NCI-H187 (cell line): ENCODE measurements around the gene ACTR5.

Source experiments
- DNase-seq, 2 experiments: peaks; one replicate each; lab custom pipeline; 2025; lab: John Stamatoyannopoulos, UW

The ACTR5 gene

DNA sequence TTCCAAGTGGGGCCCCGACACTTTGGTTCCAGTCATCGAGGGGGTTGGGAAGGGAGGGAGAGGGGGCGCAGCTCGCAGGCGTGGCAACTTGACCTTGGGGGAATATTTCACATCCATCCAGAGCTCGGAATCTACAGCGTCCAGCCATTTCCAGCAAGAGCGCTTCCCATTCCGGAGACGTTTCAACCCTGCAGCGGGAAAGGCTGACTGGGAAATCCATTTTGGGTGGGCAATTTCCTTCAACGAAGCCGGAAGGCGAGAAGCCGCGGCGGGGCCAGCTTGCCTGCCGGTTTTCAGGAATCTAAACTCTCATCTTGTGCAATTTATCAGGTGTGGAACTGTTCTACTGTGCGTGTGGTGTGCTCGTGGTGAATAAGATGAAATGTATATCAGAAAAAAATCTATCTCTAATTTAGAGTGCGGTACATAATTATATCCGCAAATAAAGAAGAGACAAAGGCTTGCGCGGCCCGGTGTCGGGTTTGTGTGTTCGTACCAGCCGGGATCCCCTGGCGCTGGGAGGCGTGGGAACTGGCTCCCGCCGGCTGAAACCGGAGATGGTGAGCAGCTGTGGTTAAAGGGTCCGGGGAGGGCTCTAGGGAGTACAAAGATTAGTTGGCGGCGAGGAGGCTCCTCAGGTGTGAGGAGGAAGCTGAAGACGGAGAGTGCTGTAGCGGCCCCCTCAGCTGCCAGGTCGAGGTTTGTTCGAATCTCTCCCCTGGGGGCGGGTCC, 19.2 kb upstream of the ACTR5 start:
- DNase-seq: peak; percentile 49 to 67

DNA sequence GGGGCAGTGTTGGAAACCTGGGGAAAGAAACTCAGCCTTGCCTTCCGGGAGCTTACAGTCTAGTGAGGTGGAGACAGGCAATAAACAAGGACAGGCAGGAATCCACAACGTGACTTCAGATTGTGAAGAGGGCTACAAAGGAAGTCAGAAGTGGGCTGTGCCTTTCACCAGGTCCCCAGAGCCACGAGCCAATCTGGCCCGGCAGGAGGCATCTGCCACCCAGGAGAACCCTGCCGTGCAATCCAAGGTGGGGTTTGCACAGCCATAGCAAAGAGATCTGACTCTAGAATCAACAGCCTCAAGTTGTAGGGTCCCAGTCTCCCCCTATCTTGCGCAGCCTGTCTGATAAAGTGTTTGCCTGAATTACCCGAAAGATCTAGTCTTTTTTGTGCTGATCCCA, 18.5 kb upstream of the ACTR5 start:
- DNase-seq: no peak

DNA sequence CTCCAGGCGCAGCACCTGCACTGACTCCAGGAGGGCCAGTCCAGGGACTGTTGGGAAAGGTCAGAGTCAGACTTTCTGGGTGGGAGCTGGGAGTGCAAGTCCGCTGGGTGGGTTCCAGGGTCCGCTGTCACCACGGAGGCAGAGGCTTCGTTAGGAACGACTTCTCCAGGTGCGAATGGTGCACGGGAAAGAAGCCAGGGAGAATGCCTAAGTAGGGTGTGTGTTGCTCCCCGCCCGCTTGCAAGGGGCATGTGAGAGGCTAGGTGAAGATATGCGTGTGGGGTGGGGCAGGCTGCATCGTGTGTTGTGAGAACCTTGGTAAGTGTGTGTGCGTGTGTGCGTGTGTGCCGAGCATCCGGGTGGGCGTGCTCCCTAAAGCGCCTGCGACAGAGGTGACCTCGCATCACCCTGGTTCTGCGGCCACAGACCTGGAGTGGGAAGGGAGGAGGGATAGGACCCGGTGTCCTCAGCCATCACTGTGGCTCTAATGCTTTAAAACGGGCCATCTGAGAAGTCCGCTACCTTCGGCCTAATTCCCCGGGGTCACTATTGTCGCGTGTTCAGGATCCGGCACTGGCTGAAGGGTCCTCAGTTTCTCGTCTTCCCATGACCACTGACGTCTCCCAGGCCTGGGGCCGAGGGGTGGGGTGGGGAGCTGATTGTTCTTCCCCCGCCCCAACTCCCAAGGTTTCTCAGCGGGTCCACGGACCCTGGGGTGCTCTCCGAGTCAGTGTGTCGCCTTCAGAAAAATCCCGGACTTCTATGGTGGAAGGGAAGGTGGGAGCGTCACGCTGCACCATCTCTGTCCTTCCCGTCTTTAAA, 17.9 kb upstream of the ACTR5 start:
- no peak for DNase-seq

DNA sequence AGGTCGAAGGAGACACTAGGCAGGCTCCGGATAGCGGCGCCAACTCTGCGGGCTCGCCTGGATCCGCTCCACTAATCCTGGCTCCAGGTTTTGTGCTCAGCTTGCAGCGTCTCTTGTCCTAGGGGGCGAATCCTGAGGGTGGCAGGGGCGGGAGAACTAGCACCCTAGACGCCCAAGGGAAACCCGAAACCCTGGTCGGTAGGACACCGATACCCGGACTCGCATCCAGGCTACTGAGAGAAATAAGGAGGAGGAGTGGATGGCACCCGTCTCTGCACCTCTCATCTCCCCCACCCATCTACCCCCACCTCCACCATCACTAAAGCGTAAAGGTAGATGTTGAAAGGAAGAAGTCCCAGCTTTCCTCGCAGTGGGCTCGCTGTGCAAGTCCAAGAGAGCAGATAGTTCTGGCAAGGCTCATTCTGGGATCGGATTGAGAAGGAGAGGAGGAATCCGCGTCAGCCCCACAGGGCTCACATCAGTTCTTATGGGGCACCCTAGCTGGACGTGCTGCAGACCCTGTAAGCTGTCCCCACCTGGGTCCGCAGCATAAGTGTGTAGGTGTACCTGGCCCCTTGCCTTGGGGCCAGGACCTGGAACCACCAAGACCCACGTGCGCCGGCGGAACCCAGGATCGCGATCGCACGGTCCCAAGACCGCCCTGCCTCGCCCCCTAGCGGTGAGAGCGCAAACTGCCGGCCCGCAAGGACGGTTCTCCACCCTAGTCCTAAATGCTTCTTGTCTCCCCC, 17.1 kb upstream of the ACTR5 start:
- DNase-seq: peak; percentile 60 to 66

DNA sequence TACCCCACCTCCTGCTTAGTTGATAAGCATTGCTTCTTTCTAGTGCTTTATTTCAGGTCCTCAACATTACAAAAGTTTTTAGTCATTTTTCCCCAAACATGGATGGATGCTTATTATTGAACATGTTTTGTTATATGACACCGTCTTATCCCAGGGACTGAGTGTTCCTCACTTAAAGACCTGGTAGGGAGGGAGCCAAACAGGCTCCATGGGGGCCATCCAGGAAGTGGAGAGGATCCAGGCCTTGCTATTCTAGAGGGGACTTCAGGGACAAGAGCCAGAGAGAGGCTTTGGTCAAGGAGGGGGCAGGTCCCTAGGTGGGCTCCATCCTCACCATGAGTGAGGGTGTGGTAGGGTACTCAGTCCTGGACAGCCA, 16.5 kb upstream of the ACTR5 start:
- DNase-seq: no peak

DNA sequence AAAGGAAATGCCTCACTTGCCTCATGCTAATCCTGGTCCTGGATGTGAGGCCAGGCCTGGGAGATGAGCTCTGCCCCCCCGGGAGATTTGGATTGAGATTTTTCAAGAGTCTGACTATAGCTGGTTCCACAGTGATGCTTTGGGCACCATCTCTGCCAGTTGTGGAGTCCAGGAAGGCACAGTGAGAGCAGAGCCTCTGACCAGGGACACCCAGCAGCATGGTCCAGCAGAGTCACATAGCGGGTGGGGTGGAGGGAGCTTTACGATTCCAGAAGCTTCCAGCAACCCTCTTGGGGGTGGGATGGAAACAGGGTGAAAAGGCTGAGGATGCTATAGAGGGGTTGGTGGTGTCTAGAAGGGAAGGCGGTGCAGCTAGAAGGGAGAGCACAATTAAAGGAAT, 15.3 kb upstream of the ACTR5 start:
- DNase-seq: no peak

DNA sequence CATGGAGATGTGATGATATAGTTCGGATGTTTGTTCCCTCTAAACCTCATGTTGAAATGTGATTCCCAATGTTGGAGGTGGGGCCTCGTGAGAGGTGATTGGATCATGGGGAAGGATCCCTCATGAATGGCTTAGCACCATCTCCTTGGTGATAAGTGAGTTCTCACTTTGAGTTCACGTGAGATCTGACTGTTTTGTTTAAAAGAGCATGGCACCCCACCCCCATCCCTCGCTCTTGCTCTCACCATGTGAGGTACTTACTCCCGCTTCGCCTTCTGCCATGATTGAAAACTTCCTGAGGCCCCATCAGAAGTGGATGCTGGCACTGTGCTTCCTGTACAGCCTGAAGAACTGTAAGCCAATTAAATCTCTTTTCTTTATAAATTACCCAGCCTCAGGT, 13.1 kb upstream of the ACTR5 start:
- no peak for DNase-seq

DNA sequence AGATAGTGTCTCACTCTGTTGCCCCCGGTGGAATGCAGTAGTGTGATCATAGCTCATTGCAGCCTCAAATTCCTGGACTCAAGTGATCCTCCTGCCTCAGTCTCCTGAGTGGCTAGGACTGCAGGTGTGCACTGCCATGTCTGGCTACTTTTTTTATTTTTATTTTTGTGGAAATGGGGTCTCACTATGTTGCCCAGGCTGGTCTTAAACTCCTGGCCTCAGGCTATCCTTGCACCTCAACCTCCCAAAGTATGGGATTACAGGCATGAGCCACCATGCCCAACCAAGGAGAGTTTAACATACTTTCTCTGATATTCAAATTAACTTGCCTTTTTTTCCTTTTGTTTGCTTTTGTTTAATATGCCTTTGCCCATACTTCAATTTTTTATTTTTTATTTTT, 10.4 kb upstream of the ACTR5 start:
- no peak for DNase-seq

DNA sequence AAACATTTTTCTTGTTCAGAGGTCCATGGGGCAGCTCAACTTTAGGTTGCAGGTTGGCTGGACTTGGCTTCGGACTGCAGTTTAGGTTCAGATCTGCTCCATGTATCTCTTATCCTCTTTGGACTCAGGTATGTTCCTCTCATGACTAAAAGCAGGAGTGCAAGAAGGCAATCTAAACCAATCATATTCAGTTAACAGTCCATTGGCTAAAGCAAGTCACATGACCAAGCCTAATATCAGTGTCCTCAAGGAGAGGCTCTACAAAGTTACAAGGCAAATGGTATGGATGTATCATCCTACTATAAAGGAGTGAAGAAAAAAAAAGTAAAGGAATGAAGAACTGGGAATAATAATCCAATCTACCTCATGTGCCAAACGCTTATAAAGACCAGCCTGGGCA, 2.5 kb upstream of the ACTR5 start:
- no peak for DNase-seq

DNA sequence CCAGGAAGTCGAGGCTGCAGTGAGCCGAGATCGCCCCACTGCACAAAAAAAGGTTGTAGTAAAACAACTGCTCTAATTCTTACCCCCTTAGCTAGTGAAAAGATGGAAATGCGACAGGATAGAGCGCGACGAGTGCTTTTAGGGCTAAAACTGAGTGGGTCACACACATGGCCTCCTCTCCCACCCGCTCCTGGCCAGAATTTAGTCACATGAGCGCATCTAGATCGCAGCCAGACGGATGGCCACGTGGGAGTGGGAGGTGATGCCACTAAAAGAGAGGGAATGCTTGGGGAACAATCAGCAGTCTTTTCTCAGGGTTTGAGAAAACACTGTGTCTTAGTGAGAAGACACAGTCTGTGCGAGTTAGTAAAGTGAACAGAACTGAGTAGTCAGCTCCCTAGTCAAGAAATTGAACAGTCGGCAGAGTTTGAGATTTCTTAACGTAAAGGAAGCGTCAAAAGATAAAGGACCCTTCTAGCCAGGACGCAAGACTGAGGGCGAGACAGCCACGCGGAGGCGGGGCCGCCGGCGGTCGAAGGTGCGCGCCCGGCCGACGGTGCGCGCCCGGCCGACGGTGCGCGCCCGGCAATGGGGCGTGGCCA, 664 bp upstream of the ACTR5 start:
- no peak for DNase-seq

DNA sequence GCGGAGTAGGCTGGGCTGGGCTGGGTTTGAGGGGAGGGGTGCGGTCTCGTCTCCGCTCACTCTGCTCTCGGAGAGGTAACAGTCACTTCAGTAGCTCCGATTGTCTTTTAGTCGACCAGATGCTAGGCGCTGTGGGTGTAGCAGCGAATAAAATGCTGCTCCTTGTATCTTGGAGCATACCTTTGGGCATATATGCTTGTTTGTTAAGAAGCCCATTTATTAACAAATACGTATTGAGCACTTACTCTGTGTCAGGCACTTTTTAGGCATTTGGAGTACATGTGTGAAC, 545 bp downstream of the ACTR5 start:
- peak in 1 of 2 experiments; percentile 11 for DNase-seq

DNA sequence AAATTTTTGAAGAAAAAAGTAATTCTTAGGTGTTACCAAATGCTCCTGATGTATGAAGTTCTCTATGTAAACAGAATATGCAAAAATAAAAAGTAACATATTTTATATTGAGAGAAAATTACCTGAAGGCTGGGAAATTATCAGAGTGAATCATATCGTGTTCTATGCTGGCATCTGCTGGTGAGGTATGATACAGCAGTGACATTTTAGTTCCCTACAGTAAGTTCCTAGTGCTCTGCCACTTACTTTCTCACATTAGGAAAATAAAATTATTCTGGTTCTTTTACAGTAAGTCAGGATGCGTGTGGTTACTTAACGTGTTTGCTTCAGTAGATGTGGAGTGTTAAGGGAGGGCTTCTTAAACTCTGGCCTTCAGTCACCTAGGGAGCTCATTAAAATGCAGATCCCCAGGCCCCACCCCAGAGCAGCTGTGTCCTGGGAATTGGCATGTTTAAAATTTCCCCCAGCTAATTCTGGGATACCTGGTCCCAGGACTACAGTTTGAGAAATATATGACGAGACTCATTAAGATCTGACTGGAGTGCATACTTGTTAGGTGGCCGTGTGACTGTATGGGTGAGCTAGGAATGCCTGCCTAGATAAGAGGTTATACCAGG, 3.2 kb downstream of the ACTR5 start:
- DNase-seq: no peak

DNA sequence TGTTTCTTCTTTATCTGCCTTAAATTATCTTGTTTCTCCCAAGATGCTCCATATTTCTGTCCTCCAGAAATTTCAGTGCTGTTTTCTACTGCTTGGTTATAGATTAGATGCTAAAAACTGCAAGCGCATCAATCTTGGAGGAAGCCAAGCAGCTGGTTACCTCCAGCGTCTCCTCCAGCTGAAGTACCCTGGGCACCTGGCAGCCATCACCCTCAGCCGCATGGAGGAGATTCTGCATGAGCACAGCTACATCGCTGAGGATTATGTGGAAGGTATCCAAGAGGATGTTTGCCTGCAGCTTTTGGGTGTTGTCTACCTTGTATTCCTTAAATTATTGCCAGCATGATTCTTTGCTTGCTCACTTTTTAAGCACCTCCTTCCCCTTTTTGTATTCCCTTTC, 3.8 kb downstream of the ACTR5 start:
- no peak for DNase-seq

DNA sequence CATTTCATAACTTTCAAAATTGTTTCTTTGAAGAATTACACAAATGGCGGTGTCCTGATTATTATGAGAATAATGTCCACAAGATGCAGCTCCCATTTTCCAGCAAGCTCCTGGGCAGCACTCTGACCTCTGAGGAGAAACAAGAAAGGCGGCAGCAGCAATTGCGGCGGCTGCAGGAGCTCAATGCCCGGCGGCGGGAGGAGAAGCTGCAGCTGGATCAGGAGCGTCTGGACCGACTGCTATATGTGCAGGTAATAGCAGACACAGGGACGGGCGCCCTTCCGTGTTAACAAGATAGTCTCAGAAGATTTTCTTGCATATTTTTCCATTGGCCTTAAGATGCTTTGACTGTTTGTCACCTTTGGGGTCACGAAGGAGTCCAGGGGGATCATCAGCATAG, 6.7 kb downstream of the ACTR5 start:
- no peak for DNase-seq

DNA sequence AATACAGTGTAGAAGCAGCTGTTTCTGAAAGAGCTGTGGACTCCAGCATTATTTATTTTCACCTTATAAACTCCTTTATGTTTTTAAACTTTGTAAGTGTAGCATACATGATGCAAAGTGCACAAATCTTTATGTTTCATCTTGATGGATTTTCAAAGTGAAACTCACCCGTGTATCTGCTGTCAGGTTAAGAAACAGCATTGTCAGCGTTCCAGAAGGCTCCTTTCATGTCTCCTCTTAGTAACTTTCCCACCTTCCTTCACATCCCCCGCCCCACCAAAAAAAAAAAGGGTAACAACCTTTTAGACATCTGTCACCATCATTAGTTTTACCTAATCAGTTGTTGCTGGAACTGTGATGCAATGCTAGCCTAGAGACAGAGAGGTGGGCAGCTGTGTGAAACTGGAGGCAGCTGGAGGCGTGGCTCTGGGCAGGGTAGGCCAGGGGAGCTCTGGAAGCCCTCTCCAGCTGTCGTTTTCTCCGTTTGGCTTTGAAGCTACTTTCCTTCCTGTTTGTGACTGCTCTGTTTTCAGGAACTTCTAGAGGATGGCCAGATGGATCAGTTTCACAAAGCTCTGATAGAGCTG, 7.2 kb downstream of the ACTR5 start:
- DNase-seq: no peak

DNA sequence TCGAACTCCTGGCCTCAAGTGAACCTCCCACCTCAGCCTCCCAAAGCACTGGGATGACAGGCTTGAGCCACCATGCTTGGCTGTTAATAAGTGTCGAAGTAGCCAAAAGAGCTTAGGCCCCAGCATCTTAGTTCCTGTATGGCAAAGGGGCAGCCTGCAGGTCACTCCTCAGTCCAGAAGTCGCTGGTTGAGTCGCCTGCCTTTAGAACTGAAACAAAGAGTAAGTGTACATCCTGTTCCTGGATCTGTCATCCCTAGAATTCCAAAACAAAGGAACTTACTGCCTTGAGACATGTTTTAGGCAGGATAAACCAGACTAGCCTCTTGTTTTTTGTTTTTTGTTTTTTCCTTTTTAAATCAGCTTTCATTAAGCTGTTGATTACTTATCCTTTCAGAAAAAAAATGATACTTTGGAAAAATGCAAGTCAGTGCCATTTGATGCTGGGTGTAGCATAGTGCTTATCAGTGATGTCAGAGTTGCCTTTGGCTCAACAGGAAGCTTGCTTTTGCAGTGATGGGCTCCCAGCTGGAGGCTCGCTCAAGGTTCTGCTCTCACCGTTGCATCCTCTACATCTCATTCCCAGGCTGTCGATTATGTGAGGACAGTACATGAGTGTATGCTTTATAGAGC, 9.0 kb downstream of the ACTR5 start:
- DNase-seq: no peak

DNA sequence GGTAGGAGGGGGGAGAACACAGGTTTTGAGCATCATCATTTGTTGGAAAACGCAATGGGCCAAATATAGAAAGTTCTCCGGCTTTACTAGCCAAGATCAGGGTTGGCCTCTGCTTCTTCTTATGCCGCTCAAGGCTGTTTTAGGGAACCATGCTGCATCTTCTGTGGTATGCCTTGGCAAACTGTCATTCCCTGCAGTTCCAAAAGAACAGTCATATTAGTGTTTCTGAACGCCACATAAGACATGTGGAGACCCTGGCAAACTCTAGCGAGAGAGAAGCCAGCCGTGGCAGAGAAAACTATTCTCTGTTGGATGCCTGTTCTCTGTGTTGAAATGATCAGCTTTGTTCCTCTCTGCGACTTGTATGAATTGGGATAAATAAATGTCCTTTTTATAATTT, 10.8 kb downstream of the ACTR5 start:
- no peak for DNase-seq

DNA sequence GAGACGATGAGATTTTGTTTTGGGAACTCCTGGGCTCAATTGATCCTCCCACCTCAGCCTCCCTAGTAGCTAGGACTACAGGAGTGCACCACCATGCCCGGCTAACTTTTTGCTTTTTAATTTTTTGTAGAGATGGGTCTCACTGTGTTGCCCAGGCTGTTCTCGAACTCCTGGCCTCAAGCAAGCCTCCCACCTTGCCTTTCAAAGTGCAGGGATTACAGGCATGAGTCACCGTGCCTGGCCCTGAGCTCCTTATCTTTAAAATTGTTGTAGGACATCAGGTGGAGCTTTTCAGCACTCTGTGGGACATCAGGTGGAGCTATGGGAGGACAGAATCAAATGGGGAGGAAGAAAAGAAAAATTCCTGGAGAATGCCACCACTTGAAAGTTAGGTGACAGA, 12.7 kb downstream of the ACTR5 start:
- DNase-seq: no peak

DNA sequence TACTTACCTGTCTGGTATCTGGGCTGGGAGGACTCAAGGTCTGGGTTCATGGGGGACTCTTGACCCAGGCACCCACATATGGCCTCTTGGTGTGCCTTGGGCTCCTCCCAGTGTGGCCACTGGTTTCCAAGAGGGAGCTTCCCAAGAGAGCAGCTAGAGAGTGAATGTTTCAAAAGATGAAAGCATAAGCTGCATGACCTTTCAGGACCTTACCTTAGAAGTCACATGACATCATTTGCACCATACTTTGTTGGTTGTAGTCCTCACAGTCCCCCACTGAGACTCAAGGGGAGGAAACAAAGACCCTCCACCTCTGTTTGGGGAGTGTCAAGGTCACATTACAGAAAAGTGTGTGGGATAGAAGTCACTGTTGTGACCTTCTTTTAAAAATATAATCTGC, 13.9 kb downstream of the ACTR5 start:
- no peak for DNase-seq

DNA sequence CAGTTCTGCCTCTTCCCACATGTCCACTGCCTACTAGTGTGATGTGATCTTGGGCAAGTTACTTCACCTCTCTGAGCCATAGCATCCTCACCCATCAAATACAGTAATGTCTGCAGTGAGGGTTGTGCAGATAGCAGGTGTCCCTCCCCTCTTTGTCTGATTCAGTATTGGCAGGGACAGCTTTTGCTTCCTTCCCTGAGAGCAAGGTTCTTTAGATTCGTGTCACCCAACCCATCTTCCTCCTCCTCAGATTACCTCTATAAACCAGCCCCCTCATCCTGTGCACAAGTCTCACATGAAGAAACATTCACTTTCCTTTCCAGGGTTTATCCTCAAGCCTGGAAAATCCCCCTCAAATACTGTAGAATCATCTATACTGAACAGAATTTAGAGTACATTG, 15.4 kb downstream of the ACTR5 start:
- DNase-seq: no peak

DNA sequence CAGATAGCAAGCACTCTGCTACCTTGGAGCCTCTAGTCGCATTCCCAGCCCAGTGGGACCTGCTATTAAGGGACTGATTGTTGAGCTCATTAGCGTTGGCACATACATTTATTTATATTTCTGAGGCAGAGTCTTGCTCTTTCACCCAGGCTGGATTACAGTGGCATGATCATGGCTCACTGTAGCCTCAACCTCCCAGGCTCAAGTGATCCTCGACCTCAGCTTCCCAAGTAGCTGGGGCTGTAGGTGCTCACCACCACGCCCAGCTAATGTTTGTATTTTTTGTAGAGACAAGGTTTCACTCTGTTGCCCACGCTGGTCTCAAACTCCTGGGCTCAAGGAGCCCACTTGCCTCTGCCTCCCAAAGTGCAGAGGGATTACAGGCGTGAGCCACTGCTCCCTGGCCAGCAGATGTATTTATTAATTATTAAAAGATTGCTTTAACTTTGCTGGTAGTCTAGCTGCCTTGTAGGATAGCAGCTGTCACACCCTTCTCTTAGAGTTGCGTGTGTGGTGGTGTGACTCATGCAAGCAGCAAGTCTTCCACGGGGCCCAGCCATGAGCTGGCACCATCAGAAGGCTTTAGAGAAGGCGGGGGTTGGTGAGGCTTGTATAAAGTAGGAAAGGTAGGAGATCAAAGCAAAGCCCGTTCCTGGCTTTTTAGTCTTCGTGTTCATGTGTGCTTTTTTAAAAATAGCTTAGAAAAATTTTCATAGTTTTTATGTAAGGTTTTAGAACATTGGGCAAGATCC, 16.5 kb downstream of the ACTR5 start:
- no peak for DNase-seq
